ENCODE results near the gene SF3A2. TPM values are rescaled to one million over a fixed set of nuclear protein-coding genes. Genes with fewer than 3 reads are reported as not detected.

Gene SF3A2
- total RNA-seq, 1 donor from 2014 or later: 156 TPM

GRCh38 chr19:2261438-2262172 is 25.0 kb downstream of the SF3A2 start:
- H3K27ac Mint-ChIP-seq: no peak overlapping the region
- TF ChIP-seq CTCF (IDR thresholded peaks at IDR 0.05; ENCODE audit: unreplicated experiment): peak; percentile 55
- H3K4me1 Mint-ChIP-seq (ENCODE audit: low read depth): no peaks in the 10 kb centered on the region
- no peaks in the 10 kb centered on the region for H3K9me3 Mint-ChIP-seq (ENCODE audit: low read depth)
- no peaks in the 10 kb centered on the region for H3K27me3 Mint-ChIP-seq
- no peak for DNase-seq (ENCODE audit: low spot score, unreplicated experiment)
- H3K4me3 Mint-ChIP-seq (ENCODE audit: low read depth): no peak overlapping the region
- H3K36me3 Mint-ChIP-seq (ENCODE audit: insufficient read depth): no peaks in the 10 kb centered on the region

GRCh38 chr19:2266183-2266993 is 29.8 kb downstream of the SF3A2 start:
- no peak for DNase-seq (ENCODE audit: low spot score, unreplicated experiment)
- Mint-ChIP-seq H3K36me3 (ENCODE audit: insufficient read depth) (peaks cover under 1% of the 10 kb centered on the region), H3K9me3 (ENCODE audit: low read depth) (no peaks in the 10 kb centered on the region), H3K27me3 (no peaks in the 10 kb centered on the region), H3K4me3 (ENCODE audit: low read depth) (peak overlapping the region; percentile 21), H3K27ac (peak overlapping the region; percentile 20), H3K4me1 (ENCODE audit: low read depth) (peaks cover 3% of the 10 kb centered on the region)
- no peak for TF ChIP-seq CTCF (IDR thresholded peaks at IDR 0.05; ENCODE audit: unreplicated experiment)

- H3K36me3 Mint-ChIP-seq (ENCODE audit: insufficient read depth): peaks cover 7% of the 10 kb centered on the region
- no peak for TF ChIP-seq CTCF (IDR thresholded peaks at IDR 0.05; ENCODE audit: unreplicated experiment)
- H3K27ac Mint-ChIP-seq: peak overlapping the region; percentile 71
- H3K9me3 Mint-ChIP-seq (ENCODE audit: low read depth): no peaks in the 10 kb centered on the region
- peaks cover 10% of the 10 kb centered on the region for H3K4me1 Mint-ChIP-seq (ENCODE audit: low read depth)
- no peak for DNase-seq (ENCODE audit: low spot score, unreplicated experiment)
- peak overlapping the region; percentile 90 for H3K4me3 Mint-ChIP-seq (ENCODE audit: low read depth)
- no peaks in the 10 kb centered on the region for H3K27me3 Mint-ChIP-seq
Measured at GRCh38 chr19:2268480-2268830, 31.8 kb downstream of the SF3A2 start.

GRCh38 chr19:2268861-2269243 is 32.2 kb downstream of the SF3A2 start:
- peaks cover 9% of the 10 kb centered on the region for H3K36me3 Mint-ChIP-seq (ENCODE audit: insufficient read depth)
- peak overlapping the region; percentile 62 for H3K27ac Mint-ChIP-seq

More at GRCh38 chr19:2268861-2269243, 32.2 kb downstream of the SF3A2 start:
- no peak for DNase-seq (ENCODE audit: low spot score, unreplicated experiment)
- H3K9me3 Mint-ChIP-seq (ENCODE audit: low read depth): no peaks in the 10 kb centered on the region
- TF ChIP-seq CTCF (IDR thresholded peaks at IDR 0.05; ENCODE audit: unreplicated experiment): no peak
- peaks cover 13% of the 10 kb centered on the region for H3K4me1 Mint-ChIP-seq (ENCODE audit: low read depth)
- no peaks in the 10 kb centered on the region for H3K27me3 Mint-ChIP-seq
- H3K4me3 Mint-ChIP-seq (ENCODE audit: low read depth): peak overlapping the region; percentile 90
